ENCODE data around the gene AHCTF1.
"Not testable (repeated sequence)": the region's sequence is repeated elsewhere in the genome, so short reads cannot be mapped to it uniquely, and the experiment has no call there.

AHCTF1 gene

GRCh38 chr1:246923482-246923881, 8.3 kb downstream of the AHCTF1 start:
- no peak for DNase-seq (ENCODE audit: low read depth)
- H3K4me3 ChIP-seq (ENCODE audit: low read depth, low read length) = no peak overlapping the region

- no peak overlapping the region for H3K4me3 ChIP-seq (ENCODE audit: low read depth, low read length)
- DNase-seq (ENCODE audit: low read depth) = no peak
Observed at GRCh38 chr1:246921481-246921880, 10.3 kb downstream of the AHCTF1 start.

- no peak for DNase-seq (ENCODE audit: low read depth)
- no peak overlapping the region for H3K4me3 ChIP-seq (ENCODE audit: low read depth, low read length)
Observed at GRCh38 chr1:246919902-246920301, 11.8 kb downstream of the AHCTF1 start.

GRCh38 chr1:246916026-246916923, 15.5 kb downstream of the AHCTF1 start:
- not testable (repeated sequence) for DNase-seq (ENCODE audit: low read depth); H3K4me3 ChIP-seq (ENCODE audit: low read depth, low read length)

GRCh38 chr1:246907472-246907871, 24.3 kb downstream of the AHCTF1 start:
- DNase-seq (ENCODE audit: low read depth) = no peak
- no peak overlapping the region for H3K4me3 ChIP-seq (ENCODE audit: low read depth, low read length)

GRCh38 chr1:246906833-246907232, 24.9 kb downstream of the AHCTF1 start:
- no peak for DNase-seq (ENCODE audit: low read depth)
- no peak overlapping the region for H3K4me3 ChIP-seq (ENCODE audit: low read depth, low read length)

GRCh38 chr1:246901874-246902273, 29.9 kb downstream of the AHCTF1 start:
- DNase-seq (ENCODE audit: low read depth) = no peak
- no peak overlapping the region for H3K4me3 ChIP-seq (ENCODE audit: low read depth, low read length)

GRCh38 chr1:246897302-246897701, 34.4 kb downstream of the AHCTF1 start:
- no peak overlapping the region for H3K4me3 ChIP-seq (ENCODE audit: low read depth, low read length)
- DNase-seq (ENCODE audit: low read depth) = no peak

- no peak for DNase-seq (ENCODE audit: low read depth)
- no peak overlapping the region for H3K4me3 ChIP-seq (ENCODE audit: low read depth, low read length)
Observed at GRCh38 chr1:246893191-246893939, 38.4 kb downstream of the AHCTF1 start.

GRCh38 chr1:246891105-246891504, 40.6 kb downstream of the AHCTF1 start:
- DNase-seq (ENCODE audit: low read depth) = no peak
- H3K4me3 ChIP-seq (ENCODE audit: low read depth, low read length) = no peak overlapping the region

- DNase-seq (ENCODE audit: low read depth) = no peak
- H3K4me3 ChIP-seq (ENCODE audit: low read depth, low read length) = no peak overlapping the region
Observed at GRCh38 chr1:246888522-246888921, 43.2 kb downstream of the AHCTF1 start.

- DNase-seq (ENCODE audit: low read depth); H3K4me3 ChIP-seq (ENCODE audit: low read depth, low read length): not testable (repeated sequence)
Observed at GRCh38 chr1:246885389-246885788, 46.4 kb downstream of the AHCTF1 start.

- DNase-seq (ENCODE audit: low read depth) = no peak
- H3K4me3 ChIP-seq (ENCODE audit: low read depth, low read length) = no peak overlapping the region
Observed at GRCh38 chr1:246878551-246878950, 53.2 kb downstream of the AHCTF1 start.

- no peak for DNase-seq (ENCODE audit: low read depth)
- H3K4me3 ChIP-seq (ENCODE audit: low read depth, low read length) = no peak overlapping the region
Observed at GRCh38 chr1:246876431-246876830, 55.3 kb downstream of the AHCTF1 start.

- DNase-seq (ENCODE audit: low read depth) = peak; percentile 14
- no peak overlapping the region for H3K4me3 ChIP-seq (ENCODE audit: low read depth, low read length)
Observed at GRCh38 chr1:246875041-246876026, 56.4 kb downstream of the AHCTF1 start.

- no peak overlapping the region for H3K4me3 ChIP-seq (ENCODE audit: low read depth, low read length)
- no peak for DNase-seq (ENCODE audit: low read depth)
Observed at GRCh38 chr1:246865921-246866320, 65.8 kb downstream of the AHCTF1 start.

GRCh38 chr1:246863791-246864190, 68.0 kb downstream of the AHCTF1 start:
- not testable (repeated sequence) for H3K4me3 ChIP-seq (ENCODE audit: low read depth, low read length); DNase-seq (ENCODE audit: low read depth)

GRCh38 chr1:246860401-246860800, 71.3 kb downstream of the AHCTF1 start:
- DNase-seq (ENCODE audit: low read depth) = no peak
- H3K4me3 ChIP-seq (ENCODE audit: low read depth, low read length) = no peak overlapping the region

- H3K4me3 ChIP-seq (ENCODE audit: low read depth, low read length) = no peak overlapping the region
- no peak for DNase-seq (ENCODE audit: low read depth)
Observed at GRCh38 chr1:246856371-246856770, 75.4 kb downstream of the AHCTF1 start.

Measured in skeletal muscle cell (primary cell).